Measurements from ENCODE around the gene ZDHHC21.

DNA sequence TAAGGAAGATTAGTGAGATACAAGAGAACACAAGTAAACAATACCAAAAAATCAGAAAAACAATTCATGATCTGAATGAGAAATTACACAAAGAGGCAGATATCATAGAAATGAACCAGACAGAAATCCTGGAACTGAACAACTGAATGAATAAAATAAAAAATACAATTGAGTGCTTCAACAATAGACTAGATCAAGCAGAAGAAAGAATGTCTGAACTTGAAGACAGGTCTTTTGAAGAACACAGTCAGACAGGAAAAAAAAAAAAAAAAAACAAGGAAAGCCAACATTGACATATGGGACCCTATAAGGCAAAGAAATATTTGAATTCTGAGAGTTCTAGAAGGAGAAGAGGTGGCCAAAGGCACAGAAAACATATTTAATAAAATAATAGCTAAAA lies 115.2 kb downstream of the ZDHHC21 start:
- TF ChIP-seq RCOR1 (IDR thresholded peaks at IDR 0.05; ENCODE audit: low read depth, low read length): no peak
- no peak for TF ChIP-seq EP300 (IDR thresholded peaks at IDR 0.05)
- TF ChIP-seq, protein P1, sequence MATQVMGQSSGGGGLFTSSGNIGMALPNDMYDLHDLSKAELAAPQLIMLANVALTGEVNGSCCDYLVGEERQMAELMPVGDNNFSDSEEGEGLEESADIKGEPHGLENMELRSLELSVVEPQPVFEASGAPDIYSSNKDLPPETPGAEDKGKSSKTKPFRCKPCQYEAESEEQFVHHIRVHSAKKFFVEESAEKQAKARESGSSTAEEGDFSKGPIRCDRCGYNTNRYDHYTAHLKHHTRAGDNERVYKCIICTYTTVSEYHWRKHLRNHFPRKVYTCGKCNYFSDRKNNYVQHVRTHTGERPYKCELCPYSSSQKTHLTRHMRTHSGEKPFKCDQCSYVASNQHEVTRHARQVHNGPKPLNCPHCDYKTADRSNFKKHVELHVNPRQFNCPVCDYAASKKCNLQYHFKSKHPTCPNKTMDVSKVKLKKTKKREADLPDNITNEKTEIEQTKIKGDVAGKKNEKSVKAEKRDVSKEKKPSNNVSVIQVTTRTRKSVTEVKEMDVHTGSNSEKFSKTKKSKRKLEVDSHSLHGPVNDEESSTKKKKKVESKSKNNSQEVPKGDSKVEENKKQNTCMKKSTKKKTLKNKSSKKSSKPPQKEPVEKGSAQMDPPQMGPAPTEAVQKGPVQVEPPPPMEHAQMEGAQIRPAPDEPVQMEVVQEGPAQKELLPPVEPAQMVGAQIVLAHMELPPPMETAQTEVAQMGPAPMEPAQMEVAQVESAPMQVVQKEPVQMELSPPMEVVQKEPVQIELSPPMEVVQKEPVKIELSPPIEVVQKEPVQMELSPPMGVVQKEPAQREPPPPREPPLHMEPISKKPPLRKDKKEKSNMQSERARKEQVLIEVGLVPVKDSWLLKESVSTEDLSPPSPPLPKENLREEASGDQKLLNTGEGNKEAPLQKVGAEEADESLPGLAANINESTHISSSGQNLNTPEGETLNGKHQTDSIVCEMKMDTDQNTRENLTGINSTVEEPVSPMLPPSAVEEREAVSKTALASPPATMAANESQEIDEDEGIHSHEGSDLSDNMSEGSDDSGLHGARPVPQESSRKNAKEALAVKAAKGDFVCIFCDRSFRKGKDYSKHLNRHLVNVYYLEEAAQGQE (IDR thresholded peaks at IDR 0.05): no peak
- TF ChIP-seq CTCF (IDR thresholded peaks at IDR 0.05): no peak
- no peak for TF ChIP-seq POLR2A (IDR thresholded peaks at IDR 0.05; ENCODE audit: low read length)
- TF ChIP-seq PHF8 (IDR thresholded peaks at IDR 0.05; ENCODE audit: borderline replicate concordance, low read depth): no peak
- no peak for TF ChIP-seq MAZ (IDR thresholded peaks at IDR 0.05; ENCODE audit: borderline replicate concordance, low read depth, low read length)
- TF ChIP-seq POLR2AphosphoS2 (conservative IDR thresholded peaks at IDR 0.05; ENCODE audit: low read length): no peak
- TF ChIP-seq CHD2 (IDR thresholded peaks at IDR 0.05; ENCODE audit: low read length, partially characterized antibody): no peak
- TF ChIP-seq FOSL2 (IDR thresholded peaks at IDR 0.05): no peak
- TF ChIP-seq FOSL2 (CRISPR knock-in tag; IDR thresholded peaks at IDR 0.05): no peak

Data from A549 (cell line).